Retinal pigment epithelial cell (primary cell): ENCODE results near the gene DDX10.
"Not testable (repeated sequence)": the region's sequence is repeated elsewhere in the genome, so short reads cannot be mapped to it uniquely, and the experiment has no call there.

ENCODE experiments used
- DNase-seq: peaks from one replicate; pipeline ENCODE4 v3.0.0-alpha.2; 2010; ENCODE audit warnings: low read depth
- H3K4me3 ChIP-seq: 2 replicates; pipeline ENCODE4 v1.5.1; 2011; ENCODE audit warnings: mild to moderate bottlenecking, low read length, control low read depth, moderate library complexity
- TF ChIP-seq, protein P1 (sequence below): conservative IDR thresholded peaks from 2 replicates; pipeline ENCODE4 v1.5.1; 2011; ENCODE audit warnings: low read depth, low read length, control low read depth, inconsistent platforms

The DDX10 gene

DNA sequence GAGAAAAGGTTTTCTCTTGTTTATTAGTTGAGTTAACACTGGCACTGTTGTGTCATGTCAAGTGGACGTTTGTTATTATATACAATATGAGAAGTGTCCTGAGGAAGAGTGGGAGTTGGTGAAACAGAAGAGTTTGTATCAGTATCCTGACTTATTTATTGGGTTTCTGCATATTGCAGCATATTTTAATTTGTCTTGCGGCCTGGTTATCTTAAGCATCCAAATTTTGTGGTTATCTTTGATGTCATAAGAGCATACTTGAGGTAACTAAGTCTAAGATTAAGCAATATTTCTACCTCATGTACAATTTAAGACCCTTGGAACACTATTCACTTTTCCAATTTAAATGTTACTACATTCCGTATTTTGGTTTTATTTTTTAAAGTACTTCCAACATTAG is 103.5 kb downstream of the DDX10 start:
- DNase-seq, result no peak
- TF ChIP-seq, protein P1, sequence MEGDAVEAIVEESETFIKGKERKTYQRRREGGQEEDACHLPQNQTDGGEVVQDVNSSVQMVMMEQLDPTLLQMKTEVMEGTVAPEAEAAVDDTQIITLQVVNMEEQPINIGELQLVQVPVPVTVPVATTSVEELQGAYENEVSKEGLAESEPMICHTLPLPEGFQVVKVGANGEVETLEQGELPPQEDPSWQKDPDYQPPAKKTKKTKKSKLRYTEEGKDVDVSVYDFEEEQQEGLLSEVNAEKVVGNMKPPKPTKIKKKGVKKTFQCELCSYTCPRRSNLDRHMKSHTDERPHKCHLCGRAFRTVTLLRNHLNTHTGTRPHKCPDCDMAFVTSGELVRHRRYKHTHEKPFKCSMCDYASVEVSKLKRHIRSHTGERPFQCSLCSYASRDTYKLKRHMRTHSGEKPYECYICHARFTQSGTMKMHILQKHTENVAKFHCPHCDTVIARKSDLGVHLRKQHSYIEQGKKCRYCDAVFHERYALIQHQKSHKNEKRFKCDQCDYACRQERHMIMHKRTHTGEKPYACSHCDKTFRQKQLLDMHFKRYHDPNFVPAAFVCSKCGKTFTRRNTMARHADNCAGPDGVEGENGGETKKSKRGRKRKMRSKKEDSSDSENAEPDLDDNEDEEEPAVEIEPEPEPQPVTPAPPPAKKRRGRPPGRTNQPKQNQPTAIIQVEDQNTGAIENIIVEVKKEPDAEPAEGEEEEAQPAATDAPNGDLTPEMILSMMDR, result no peak

DNA sequence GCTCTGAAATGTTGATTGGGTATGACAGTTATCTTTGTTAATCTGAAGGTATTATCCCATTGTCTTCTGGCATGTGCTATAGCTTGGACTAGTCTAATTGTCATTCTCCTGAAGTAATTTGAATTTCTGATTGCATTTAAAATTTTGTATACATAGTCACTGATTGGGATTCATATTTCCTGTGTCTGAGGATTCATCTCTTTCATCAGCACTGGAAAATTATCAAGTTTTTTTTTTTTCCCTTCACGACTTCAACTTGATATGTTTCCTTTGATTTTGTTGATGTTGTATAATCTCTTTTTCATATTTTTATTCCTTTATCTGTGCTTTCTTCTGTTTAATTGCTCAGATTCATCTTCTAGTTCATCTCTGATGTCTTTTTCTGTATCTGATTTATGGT is 104.1 kb downstream of the DDX10 start:
- TF ChIP-seq, protein P1, result no peak
- H3K4me3 ChIP-seq, result no peak overlapping the region
- no peak for DNase-seq

More for the DNA sequence above, 103.5 kb downstream of the DDX10 start:
- no peak overlapping the region for H3K4me3 ChIP-seq

DNA sequence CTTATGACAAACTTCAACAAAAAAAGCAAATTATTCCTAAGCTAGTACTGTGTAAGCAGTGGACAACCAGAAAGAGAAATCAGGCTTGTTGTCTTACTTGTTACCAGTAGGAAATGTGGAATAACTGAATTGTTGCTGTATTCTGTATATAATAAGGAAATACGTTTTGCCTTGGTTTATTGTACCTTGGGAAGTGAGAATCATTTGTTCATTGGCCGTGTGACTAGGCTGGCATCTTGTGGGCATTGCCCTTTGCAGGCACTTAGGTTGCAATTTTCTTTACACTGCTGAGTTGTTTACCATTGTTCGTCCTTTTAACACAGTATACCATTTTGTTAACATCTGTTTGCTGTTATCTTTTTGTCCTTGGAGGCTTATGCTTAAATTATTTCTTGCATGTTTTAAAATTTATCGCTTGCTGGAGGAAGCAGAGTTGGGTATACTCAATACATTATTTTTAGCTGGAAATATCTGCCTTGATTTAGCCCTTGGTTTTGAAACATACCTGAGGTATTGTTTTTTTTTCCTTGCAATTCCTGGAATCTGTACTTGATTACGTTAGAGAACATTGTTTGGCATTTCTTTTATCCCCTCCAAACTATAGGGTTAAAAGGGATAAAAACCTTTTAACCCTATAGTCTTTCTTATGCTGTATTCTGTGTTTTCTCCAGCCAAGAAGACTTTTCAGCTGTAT is 109.3 kb downstream of the DDX10 start:
- DNase-seq, result no peak
- H3K4me3 ChIP-seq, result no peak overlapping the region
- TF ChIP-seq, protein P1, result no peak

DNA sequence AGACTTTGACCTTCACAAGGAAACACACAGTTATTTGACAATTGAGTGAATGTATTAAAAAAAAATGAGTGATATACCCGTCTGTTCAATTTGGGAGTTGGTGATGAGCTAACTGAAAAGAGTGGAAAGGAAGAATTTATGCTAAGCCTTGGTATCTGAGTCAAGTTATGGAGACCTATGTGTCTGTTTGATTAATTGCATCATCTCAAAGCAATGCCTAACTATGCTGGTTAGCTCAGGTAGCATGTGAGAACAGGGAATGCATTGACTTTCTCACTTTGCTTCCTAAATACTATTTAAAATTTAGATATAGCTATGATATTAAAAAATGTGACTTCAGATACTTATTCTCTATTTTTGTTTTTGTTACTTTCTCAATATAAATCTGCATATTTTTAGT is 110.5 kb downstream of the DDX10 start:
- no peak for DNase-seq
- TF ChIP-seq, protein P1, result no peak
- no peak overlapping the region for H3K4me3 ChIP-seq

DNA sequence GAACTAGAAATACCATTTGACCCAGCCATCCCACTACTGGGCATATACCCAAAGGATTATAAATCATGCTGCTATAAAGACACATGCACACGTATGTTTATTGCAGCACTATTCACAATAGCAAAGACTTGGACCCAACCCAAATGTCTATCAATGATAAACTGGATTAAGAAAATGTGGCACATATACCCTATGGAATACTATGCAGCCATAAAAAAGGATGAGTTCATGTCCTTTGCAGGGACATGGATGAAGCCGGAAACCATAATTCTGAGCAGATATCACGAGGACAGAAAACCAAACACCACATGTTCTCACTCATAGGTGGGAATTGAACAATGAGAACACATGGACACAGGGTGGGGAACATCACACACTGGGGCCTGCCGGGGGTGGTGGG is 114.3 kb downstream of the DDX10 start:
- not testable (repeated sequence) for H3K4me3 ChIP-seq, DNase-seq

DNA sequence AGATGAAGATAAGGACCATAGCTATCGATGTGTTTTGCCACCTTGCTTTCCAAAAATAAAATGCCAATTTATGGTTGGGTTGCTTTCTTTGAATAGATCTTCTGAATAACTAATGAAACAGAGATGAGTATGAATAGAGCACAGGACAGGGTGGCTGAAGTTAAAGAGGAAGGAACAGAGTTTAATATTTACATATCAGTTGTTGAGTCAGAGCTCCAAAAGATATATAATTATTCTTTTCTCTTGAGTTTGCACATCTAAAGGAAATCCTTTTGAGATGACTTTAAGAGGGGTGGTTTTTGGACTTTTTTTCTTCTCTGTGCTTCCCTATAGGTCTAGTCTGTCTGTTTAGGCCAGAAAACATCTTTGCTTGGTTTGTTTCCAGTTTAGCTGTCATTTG is 115.2 kb downstream of the DDX10 start:
- DNase-seq, result no peak
- TF ChIP-seq, protein P1, result no peak
- no peak overlapping the region for H3K4me3 ChIP-seq

DNA sequence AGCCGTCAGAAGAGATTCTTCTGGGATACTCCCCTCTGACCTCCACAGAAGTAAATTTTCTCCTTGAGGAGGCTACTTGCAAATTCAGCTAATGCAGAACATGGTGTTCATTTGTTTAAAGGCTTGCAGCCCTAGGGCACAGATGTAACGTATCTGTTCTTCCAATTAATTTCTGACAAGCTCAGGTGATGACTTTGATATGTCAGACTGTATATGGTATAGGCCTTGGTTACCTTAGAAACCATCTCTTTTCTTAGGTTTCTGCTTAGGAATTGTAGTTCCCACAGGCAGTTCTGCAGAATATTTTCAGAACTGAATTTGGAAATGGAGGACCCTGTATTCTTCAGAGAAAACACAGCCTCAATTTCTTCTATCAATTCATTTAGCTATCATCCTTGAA is 117.1 kb downstream of the DDX10 start:
- TF ChIP-seq, protein P1, result no peak
- DNase-seq, result no peak
- H3K4me3 ChIP-seq, result no peak overlapping the region
